NCI-H524 treated with DMSO at 0.1 percent for 48 hours (cell line): ENCODE results near the gene PARP8.
"Not testable (repeated sequence)": the region's sequence is repeated elsewhere in the genome, so short reads cannot be mapped to it uniquely, and the experiment has no call there.

Experiments used
- DNase-seq: peaks from one replicate; lab custom pipeline; 2025; lab: John Stamatoyannopoulos, UW

PARP8 gene

GRCh38 chr5:50770441-50770840 lies 104.0 kb downstream of the PARP8 start:
- DNase-seq: no peak

GRCh38 chr5:50774446-50775175 lies 108.2 kb downstream of the PARP8 start:
- not testable (repeated sequence) for DNase-seq

DNA sequence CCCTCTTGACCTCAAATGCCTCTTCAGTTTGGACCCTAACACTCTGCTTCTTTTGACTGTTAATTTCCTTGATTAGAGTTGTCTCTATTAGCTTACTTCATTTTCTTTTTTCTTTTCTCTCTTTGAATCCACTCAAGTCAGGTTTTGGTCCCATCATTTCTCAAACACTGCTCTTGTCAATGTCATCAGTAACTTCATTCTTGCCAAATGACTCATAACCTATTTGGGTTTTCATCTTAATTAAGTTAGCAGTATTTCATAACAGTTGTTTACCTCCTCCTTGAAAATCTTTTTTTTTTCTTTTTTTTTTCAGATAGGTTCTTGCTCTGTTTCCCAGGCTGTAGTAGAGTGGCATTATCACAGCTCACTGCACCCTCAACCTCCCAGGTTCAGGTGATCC lies 119.6 kb downstream of the PARP8 start:
- no peak for DNase-seq

DNA sequence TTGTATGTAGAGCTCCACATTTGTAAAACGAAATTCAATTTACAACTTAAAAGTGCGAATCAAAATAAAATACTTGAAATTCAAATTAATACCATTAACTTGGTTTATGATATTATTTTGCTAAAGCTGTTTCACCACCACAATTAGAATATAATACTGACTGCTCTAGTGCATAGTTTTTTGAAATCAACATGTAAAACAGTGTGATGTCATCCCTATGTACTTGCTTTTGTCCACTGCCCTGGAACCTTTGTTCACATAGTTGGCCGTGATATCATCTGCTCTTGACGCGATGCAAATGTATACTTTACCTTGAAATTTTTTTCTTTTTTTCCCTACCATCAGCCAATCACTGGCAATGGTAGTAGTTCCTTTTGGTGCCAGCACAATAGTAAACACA lies 125.4 kb downstream of the PARP8 start:
- no peak for DNase-seq

- no peak for DNase-seq
These were observed 126.4 kb downstream of the PARP8 start for GRCh38 chr5:50792843-50793242.

GRCh38 chr5:50794812-50795211 lies 128.4 kb downstream of the PARP8 start:
- DNase-seq: no peak

DNA sequence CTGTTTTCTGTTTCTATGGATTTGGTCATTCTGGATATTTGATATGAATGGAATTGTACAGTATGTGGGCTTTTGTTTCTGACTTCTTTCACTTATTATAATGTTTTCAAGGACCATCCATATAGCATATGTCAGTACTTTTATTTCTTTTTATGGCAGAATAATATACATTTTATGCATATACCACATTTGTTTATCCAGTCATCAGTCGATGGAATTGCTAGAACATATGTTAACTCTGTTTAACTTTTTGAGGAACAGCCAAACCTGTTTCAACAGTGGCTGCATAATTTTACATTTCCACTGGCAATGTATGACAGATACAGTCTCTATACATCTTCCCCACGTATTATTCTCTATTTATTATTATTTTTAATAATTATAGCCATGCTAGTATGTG lies 131.6 kb downstream of the PARP8 start:
- DNase-seq: no peak

GRCh38 chr5:50799596-50799995 lies 133.2 kb downstream of the PARP8 start:
- DNase-seq: no peak

DNA sequence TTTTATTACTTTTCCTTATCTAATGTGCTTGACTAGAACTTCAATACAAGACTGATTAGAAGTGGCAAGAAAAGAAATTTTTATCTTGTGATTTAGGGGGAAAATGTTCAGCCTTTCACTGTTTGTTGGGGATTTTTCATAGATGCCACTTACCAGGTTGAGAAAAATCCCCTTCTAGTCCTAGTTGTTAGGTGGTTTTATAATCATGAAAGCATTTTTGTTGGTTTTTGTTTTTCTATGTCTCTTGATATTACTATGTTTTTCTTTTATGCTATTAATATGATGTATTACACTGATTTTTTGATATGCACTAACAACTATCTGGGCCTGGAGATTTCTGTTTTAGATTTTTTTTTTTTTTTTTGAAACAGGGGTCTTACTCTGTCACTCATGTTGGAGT lies 134.0 kb downstream of the PARP8 start:
- DNase-seq: no peak

GRCh38 chr5:50807661-50808060 lies 141.2 kb downstream of the PARP8 start:
- no peak for DNase-seq

GRCh38 chr5:50808406-50808805 lies 142.0 kb downstream of the PARP8 start:
- DNase-seq: no peak

GRCh38 chr5:50811746-50812145 lies 145.3 kb downstream of the PARP8 start:
- not testable (repeated sequence) for DNase-seq

DNA sequence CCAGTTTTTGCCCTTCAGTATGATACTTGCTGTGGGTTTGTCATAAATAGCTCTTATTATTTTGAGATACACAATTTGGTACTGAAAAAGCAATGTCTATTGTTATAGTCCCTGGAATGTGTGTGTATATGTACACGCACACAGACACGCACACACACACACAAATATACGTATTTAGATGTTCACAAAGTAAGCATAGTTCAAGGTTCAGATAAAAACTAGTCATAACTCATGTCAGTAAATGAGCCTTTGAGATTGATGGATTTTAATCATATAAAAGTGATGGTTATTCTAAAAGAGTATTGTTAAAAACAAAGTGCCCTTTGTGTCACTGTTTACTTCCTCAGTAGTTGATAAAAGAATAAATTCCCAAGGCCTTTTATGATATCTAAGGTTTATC lies 147.3 kb downstream of the PARP8 start:
- no peak for DNase-seq

- no peak for DNase-seq
These were observed 148.1 kb downstream of the PARP8 start for GRCh38 chr5:50814556-50814955.

GRCh38 chr5:50822046-50822445 lies 155.6 kb downstream of the PARP8 start:
- DNase-seq: no peak

- no peak for DNase-seq
These were observed 156.3 kb downstream of the PARP8 start for GRCh38 chr5:50822761-50823160.

- DNase-seq: no peak
These were observed 157.1 kb downstream of the PARP8 start for GRCh38 chr5:50823568-50823967.

- no peak for DNase-seq
These were observed 157.7 kb downstream of the PARP8 start for GRCh38 chr5:50824109-50824508.

- no peak for DNase-seq
These were observed 161.2 kb downstream of the PARP8 start for GRCh38 chr5:50827516-50828247.

GRCh38 chr5:50829023-50829422 lies 162.6 kb downstream of the PARP8 start:
- DNase-seq: no peak

DNA sequence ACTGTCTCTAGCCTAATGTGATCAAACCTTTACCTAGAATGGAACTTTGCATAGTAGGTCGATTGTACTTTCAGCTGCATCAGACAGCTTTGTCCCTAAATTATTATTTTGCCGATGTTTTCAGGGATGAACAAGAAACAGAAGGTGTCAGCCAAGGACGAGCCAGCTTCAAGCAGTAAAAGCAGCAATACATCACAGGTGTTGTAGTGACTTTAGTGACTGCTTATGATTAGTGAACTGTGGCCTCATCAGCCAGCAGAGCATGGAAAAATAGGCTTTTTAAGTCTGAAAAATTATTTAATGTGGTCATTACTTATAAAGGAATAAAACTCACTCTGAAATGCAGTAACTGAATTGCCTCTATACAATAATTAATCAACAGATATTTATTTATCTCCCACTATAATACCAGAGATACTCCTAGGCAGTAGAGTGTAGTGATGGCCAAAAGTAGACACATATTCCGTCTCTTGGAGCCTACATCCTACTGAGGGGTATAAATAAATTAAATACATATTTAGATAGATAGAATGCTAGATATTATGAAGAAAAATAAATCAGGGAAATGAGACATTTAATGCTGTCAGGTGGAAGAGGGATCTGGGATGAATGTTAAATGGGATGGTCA lies 166.3 kb downstream of the PARP8 start:
- no peak for DNase-seq

DNA sequence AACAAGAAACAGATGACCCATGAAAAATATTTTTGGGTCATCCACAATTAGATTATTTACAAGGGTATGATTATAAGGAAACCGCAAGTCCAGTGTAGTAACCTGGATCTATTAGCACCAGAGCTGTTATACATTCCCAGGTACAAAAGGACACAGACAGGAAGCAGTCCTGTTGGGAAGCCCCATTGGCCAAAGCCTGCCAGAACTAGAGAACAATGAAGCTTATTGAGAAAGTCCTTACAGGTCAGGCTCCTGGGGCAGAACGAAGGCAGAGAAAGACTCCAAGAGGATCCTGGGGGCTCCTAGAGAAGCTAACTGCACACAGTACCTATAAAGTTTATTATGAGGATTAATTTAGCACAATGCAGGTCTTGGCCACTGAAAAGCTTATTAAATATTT lies 169.9 kb downstream of the PARP8 start:
- no peak for DNase-seq

- DNase-seq: no peak
These were observed 173.0 kb downstream of the PARP8 start for GRCh38 chr5:50839472-50839871.
